ENCODE measurements around the gene BST1.

GRCh38 chr4:15674926-15675325 lies 27.9 kb upstream of the BST1 start:
- TF ChIP-seq CTCF (optimal IDR thresholded peaks at IDR 0.05 in 1 of 3, IDR thresholded peaks at IDR 0.05 in 1 of 3, conservative IDR thresholded peaks at IDR 0.05 in 1 of 3; ENCODE audit: extremely low read depth in 1 of 3, insufficient read depth in 2 of 3, low read length in 3 of 3) (no peak), EZH2 (IDR thresholded peaks at IDR 0.05; ENCODE audit: low read length) (no peak)
